ENCODE results near the gene GPBAR1.

DNA sequence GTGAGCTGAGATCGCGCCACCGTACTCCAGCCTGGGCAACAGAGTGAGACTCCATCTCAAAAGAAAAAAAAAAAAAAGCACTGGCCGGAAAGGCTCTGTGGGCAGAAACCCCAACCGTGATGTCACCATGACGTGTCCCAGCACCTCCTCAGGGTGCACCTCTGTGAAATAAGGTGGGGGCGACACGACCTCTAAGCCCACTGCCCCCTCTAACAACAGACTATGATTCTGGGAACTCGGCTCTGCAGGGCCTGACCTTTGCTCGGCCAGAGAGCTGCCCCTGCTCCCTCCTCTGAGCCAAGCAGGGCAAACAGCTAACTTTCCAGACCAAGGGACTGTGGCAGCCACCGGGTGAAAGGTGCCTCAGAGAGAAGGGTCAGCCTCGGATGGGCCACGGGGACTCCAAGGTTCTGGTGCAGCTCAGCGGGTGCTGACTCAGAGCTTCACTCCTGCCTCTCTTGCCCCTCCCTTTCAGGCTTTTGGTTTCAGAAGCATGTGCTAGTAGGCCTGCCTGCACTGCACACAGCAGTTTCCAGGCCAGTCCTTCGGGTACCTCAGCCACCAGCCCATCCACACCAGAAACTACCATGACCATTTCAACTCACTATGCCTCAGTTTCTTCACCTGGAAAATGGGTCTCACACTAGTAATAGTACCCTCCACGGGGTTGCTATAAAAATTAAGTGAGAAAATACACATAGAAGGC, 23.4 kb downstream of the GPBAR1 start:
- no peak for TF ChIP-seq EZH2 (IDR thresholded peaks at IDR 0.05; ENCODE audit: borderline replicate concordance, low read depth, low read length)
- TF ChIP-seq NRF1 (conservative IDR thresholded peaks at IDR 0.05 in 1 of 2, IDR thresholded peaks at IDR 0.05 in 1 of 2): no peak
- TF ChIP-seq, protein P1, sequence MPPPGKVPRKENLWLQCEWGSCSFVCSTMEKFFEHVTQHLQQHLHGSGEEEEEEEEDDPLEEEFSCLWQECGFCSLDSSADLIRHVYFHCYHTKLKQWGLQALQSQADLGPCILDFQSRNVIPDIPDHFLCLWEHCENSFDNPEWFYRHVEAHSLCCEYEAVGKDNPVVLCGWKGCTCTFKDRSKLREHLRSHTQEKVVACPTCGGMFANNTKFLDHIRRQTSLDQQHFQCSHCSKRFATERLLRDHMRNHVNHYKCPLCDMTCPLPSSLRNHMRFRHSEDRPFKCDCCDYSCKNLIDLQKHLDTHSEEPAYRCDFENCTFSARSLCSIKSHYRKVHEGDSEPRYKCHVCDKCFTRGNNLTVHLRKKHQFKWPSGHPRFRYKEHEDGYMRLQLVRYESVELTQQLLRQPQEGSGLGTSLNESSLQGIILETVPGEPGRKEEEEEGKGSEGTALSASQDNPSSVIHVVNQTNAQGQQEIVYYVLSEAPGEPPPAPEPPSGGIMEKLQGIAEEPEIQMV (tag; conservative IDR thresholded peaks at IDR 0.05; ENCODE audit: low read depth): no peak
- TF ChIP-seq, protein P2, sequence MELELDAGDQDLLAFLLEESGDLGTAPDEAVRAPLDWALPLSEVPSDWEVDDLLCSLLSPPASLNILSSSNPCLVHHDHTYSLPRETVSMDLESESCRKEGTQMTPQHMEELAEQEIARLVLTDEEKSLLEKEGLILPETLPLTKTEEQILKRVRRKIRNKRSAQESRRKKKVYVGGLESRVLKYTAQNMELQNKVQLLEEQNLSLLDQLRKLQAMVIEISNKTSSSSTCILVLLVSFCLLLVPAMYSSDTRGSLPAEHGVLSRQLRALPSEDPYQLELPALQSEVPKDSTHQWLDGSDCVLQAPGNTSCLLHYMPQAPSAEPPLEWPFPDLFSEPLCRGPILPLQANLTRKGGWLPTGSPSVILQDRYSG (tag; conservative IDR thresholded peaks at IDR 0.05; ENCODE audit: low read depth): no peak
- TF ChIP-seq XRCC4 (IDR thresholded peaks at IDR 0.05; ENCODE audit: extremely low read depth, insufficient read depth, insufficient read length): no peak
- TF ChIP-seq, protein P3, sequence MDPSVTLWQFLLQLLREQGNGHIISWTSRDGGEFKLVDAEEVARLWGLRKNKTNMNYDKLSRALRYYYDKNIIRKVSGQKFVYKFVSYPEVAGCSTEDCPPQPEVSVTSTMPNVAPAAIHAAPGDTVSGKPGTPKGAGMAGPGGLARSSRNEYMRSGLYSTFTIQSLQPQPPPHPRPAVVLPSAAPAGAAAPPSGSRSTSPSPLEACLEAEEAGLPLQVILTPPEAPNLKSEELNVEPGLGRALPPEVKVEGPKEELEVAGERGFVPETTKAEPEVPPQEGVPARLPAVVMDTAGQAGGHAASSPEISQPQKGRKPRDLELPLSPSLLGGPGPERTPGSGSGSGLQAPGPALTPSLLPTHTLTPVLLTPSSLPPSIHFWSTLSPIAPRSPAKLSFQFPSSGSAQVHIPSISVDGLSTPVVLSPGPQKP (CRISPR knock-in tag; IDR thresholded peaks at IDR 0.05): no peak
- TF ChIP-seq, protein P4, sequence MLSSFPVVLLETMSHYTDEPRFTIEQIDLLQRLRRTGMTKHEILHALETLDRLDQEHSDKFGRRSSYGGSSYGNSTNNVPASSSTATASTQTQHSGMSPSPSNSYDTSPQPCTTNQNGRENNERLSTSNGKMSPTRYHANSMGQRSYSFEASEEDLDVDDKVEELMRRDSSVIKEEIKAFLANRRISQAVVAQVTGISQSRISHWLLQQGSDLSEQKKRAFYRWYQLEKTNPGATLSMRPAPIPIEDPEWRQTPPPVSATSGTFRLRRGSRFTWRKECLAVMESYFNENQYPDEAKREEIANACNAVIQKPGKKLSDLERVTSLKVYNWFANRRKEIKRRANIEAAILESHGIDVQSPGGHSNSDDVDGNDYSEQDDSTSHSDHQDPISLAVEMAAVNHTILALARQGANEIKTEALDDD (IDR thresholded peaks at IDR 0.05): no peak
- no peak for TF ChIP-seq SOX6 (IDR thresholded peaks at IDR 0.05)
- TF ChIP-seq GATA2 (CRISPR knock-in tag; IDR thresholded peaks at IDR 0.05): no peak
- TF ChIP-seq RAD21 (CRISPR knock-in tag; conservative IDR thresholded peaks at IDR 0.05 in 1 of 2, IDR thresholded peaks at IDR 0.05 in 1 of 2): no peak
- TF ChIP-seq, protein P5, sequence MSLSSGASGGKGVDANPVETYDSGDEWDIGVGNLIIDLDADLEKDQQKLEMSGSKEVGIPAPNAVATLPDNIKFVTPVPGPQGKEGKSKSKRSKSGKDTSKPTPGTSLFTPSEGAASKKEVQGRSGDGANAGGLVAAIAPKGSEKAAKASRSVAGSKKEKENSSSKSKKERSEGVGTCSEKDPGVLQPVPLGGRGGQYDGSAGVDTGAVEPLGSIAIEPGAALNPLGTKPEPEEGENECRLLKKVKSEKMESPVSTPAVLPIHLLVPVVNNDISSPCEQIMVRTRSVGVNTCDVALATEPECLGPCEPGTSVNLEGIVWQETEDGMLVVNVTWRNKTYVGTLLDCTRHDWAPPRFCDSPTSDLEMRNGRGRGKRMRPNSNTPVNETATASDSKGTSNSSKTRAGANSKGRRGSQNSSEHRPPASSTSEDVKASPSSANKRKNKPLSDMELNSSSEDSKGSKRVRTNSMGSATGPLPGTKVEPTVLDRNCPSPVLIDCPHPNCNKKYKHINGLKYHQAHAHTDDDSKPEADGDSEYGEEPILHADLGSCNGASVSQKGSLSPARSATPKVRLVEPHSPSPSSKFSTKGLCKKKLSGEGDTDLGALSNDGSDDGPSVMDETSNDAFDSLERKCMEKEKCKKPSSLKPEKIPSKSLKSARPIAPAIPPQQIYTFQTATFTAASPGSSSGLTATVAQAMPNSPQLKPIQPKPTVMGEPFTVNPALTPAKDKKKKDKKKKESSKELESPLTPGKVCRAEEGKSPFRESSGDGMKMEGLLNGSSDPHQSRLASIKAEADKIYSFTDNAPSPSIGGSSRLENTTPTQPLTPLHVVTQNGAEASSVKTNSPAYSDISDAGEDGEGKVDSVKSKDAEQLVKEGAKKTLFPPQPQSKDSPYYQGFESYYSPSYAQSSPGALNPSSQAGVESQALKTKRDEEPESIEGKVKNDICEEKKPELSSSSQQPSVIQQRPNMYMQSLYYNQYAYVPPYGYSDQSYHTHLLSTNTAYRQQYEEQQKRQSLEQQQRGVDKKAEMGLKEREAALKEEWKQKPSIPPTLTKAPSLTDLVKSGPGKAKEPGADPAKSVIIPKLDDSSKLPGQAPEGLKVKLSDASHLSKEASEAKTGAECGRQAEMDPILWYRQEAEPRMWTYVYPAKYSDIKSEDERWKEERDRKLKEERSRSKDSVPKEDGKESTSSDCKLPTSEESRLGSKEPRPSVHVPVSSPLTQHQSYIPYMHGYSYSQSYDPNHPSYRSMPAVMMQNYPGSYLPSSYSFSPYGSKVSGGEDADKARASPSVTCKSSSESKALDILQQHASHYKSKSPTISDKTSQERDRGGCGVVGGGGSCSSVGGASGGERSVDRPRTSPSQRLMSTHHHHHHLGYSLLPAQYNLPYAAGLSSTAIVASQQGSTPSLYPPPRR (CRISPR knock-in tag; IDR thresholded peaks at IDR 0.05; ENCODE audit: borderline replicate concordance): no peak

All from K562 (cell line).